ELF-1 (cell line): ENCODE measurements around the gene TRIP6.
A peak's percentile ranks its signal among the peaks of the same experiment; 100 is the strongest.

ENCODE experiments used
- DNase-seq: peaks from one replicate; pipeline ENCODE4 v3.0.0-alpha.2; 2016; ENCODE audit warnings: low read depth, low spot score

TRIP6 gene

DNA sequence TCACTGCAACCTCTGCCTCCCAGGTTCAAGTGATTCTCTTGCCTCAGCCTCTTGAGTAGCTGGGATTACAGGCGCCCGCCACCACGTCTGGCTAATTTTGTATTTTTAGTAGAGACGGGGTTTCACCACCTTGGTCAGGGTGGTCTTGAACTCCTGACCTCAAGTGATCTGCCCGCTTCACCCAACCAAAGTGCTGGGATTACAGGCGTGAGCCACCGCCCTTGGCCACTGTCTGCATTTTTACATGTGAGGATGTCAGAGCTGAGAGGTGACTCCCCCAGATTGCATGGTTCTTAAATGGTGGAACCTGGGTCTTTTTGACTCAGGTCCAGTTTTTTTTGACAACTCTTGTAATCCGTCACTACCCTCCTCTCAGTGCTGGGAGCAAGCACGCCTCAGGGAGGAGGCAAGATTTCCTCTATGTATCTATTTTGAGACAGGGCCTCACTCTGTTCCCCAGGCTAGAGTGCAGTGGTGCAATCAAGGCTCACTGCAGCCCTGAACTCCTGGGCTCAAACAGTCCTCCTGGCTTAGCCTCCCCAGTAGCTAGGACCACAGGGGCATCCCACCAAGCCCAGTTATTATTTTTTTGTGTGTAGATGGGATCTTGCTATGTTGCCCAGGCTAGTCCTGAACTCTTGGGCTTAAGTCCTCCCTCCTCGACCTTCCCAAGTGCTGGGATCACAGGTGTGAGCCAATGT is 6.6 kb downstream of the TRIP6 start:
- no peak for DNase-seq

DNA sequence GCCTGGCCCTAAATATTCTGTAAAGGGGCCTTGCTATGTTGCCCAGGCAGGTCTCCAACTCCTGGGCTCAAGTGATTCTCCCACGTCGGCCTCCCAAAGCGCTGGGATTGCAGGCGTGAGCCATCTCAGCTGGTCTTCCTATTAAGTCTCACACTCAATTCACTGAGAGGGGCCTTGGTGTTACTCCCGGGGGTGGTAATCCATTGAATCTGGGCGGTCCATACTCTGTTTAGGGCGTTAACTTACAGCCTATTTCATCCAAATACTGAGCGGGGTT is 7.1 kb downstream of the TRIP6 start:
- DNase-seq = no peak

DNA sequence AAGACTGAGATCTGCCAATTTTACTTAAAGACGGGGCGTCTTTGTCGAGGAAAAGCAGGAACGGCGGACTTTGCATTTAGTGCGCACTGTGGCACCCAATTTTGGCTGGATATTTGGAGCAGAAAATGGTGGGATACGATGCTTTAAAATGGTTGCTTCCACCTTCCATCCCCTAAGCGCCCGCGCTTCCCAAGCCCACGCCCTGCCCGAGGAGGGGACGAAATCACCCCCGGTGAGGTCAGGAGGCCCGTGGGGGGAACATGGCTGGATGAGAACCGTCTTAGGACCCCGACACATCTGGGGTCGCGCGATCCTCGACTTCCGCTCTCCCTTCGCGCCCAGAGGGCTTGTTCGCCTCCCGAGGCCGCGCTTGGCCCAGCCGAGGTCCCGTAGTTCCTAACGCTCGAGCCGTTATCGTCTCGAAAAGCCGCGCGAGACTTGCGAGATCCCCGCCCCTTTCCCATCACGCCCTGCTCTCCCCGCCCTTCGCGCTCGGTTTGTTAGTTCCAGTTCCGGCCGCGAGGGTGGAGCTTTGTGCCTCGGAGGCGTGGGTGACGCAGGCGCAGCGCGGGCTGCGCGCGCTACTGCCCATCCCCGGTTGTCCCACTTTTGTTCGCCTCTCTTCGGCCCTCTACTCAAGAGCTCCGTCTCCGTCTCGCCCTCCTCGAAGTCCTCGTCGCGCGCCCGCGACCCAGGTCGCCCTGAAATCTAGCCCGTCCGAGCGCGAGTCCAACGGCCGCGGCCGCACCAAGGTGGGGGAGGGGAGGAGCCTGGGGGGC is 7.6 kb downstream of the TRIP6 start, which contains the start of gene SRRT:
SRRT (plus strand) TSS at position 527 of the 779 bp plus-strand sequence. CDS start 488 bp downstream, outside the sequence.
- peak; percentile 98 for DNase-seq

DNA sequence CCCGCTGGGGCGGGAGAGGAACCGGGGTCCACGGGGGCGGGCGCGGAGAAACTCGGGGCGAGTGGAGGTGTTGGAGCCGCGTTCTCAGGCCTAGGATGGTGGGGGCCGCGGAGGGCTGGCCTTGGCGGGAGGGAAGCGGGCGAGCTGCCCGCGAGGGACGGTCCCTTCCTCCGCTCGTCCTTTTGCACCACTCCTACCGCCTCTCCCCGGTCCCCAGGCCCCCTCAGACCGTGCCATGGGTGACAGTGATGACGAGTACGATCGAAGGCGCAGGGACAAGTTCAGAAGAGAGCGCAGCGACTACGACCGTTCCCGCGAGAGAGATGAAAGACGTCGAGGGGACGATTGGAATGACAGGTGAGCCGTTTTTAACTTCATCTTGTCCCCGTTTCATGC is 8.2 kb downstream of the TRIP6 start:
- DNase-seq = no peak

DNA sequence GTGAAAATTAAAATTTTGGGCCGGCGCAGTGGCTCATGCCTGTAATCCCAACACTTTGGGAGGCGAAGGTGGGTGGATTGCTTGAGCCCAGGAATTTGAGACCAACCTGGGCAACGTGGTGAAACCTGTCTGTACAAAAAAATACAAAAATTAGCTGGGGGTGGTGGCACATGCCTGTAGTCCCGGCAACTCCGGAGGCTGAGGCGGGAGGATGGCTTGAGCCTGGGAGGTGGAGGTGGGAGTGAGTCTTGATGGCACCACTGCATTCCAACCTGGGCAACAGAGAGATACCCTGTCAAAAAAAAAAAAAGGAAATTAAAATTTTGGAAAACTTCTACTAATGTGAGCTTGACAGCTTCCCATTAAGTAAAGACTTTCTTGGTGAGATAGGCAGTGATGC is 10.8 kb downstream of the TRIP6 start:
- no peak for DNase-seq

DNA sequence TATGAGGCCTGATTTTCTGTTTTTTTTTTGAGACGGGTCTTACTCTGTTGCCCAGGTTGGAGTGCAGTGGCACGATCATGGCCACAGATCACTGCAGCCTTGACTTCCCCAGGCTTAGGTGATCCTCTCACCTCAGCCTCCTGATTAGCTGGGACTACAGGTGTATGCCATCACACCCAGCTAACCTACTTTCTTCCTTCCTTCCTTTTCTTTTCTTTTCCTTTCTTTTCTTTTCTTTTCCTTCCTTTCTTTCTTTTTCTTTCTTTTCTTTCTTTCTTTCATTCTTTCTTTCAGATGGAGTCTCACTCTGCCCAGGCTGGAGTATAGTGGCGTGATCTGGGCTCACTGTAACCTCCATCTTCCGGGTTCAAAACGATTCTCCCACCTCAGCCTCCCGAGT is 11.5 kb downstream of the TRIP6 start:
- DNase-seq = no peak

DNA sequence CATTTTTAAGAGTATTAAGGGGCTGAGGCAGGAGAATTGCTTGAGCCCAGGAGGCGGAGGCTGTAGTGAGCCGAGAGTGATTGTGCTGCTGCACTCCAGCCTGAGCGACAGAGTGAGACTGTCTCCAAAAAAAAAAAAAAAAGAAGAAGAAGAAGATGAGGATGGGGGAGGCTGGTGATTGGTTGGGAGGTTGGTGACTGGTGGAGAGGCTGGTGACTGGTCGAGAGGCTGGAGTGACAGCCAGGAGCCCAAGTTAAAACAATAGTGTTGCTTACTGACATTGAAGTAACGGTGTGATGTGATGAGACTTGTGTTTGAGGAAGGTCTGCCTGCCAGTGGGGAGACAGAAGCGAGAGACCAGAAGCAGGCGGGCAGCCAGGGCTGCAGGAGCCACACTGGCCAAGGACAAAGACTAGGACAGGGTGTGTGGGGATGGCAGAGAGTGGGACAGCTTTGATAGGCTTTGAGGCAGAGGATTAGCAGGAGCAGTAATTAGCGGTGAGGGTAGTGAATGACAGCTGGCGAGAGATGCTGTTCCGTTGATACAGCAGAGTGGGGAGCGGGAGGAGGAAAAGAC is 12.6 kb downstream of the TRIP6 start:
- no peak for DNase-seq

DNA sequence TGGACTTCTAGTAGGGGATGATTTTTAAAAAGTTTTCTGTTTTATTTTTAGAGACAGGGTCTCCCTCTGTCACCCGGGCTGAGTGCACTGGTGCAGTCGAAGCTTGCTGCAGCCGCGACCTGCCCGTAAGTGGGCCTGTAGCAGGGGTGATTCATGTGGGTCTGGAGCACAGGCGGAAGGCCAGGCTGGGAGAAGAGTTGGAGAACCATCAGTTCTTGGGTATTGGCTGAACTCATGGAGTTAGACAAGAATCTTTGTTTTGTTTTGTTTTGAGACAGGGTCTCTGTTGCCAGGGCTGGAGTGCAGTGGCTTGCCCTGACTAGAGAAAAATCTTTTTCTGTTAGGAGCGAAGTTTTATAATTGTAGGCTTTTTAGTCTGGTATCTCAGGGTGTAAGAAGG is 13.5 kb downstream of the TRIP6 start:
- no peak for DNase-seq

DNA sequence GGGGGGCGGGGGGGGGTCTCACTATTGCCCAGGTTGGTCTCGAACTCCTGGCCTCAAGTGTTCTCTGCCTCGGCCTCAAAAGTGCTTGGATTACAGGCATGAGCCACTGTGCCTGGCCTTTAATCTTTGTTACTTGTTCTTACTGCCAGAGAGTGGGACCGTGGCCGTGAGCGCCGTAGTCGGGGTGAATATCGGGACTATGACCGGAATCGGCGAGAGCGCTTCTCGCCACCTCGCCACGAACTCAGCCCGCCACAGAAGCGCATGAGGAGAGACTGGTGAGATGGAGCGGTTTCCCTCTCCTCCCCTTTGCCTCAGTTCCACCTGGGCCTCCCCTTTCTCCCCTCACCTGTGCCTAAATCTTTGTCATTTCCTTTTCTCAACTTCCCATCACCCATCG is 13.9 kb downstream of the TRIP6 start:
- no peak for DNase-seq

DNA sequence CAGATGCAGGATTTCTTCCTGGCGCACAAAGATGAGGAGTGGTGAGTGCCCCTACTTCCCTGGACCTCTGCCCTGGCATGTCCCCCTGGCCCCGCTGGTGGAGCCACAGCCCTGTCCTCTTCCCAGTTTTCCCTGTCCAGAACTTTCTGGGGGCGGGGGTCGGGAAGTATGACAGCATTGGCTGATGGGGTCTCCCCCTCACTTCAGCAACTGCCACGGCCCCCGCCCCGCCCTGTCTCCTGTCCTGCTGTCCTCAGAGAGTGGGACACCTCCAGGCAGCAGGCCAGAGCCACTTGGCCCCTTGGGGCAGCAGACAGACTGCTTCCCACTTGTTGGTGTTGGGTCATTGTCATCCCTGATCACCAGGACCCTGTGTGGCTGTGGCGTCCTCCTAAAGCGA is 15.0 kb downstream of the TRIP6 start:
- no peak for DNase-seq

DNA sequence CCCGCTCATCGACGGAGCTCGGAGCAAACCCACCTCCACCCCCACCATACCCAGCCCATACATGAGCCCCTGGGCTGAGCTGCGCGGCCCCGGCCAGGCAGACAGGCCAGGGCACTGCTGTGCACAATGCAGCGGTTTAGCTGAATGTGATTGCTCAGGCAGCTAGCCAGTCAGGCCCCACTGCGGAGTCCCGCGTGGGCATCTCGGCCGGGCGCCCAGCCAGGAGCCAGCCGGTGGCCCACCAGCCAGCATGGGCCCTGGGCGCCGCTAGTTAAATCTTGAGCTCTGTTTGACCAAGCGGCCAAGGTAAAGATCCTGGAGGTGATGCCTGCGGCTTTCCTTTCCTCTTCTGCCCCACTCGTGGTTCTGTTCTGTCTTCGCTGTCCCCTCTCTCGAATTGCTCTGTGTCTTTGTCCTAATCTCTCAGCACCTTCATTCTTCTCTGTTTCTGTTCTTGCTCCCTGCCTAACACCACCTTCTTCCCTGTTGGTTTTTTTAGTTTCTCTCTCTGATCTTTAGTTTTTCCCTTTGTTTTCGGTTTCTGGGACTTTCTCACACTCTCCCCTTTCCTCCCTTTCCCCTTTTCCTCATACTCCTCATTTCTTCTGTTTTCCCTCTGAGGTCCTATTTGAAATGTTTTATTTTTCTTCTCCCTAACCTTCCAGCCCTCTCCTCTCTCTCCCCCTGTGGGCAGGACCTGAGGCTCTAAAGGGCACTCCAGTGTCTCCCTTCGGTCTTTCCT is 15.8 kb downstream of the TRIP6 start:
- no peak for DNase-seq

DNA sequence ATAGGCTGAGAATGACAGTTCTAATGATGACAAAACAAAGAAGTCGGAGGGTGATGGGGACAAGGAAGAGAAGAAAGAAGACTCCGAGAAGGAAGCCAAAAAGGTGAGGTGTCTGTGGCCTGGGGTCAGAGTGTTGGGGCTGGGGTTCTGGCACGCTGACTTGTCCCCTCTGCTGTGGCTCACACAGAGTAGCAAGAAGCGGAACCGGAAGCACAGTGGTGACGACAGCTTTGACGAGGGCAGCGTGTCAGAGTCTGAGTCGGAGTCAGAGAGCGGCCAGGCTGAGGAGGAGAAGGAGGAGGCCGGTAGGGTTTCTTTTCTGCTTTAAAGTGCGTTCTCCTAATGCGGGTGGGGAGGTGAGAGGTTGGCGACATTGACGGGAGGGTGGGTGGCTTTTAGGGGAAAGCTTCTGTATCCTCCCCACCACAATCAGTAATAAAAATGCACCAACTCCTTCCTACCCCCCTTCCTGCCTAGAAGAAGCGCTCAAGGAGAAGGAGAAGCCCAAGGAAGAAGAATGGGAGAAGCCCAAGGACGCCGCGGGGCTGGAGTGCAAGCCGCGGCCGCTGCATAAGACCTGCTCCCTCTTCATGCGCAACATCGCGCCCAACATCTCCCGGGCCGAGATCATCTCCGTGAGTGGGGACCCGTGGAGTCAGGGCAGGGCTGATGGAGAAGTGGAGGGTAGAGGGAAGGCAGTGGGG is 17.7 kb downstream of the TRIP6 start:
- no peak for DNase-seq

DNA sequence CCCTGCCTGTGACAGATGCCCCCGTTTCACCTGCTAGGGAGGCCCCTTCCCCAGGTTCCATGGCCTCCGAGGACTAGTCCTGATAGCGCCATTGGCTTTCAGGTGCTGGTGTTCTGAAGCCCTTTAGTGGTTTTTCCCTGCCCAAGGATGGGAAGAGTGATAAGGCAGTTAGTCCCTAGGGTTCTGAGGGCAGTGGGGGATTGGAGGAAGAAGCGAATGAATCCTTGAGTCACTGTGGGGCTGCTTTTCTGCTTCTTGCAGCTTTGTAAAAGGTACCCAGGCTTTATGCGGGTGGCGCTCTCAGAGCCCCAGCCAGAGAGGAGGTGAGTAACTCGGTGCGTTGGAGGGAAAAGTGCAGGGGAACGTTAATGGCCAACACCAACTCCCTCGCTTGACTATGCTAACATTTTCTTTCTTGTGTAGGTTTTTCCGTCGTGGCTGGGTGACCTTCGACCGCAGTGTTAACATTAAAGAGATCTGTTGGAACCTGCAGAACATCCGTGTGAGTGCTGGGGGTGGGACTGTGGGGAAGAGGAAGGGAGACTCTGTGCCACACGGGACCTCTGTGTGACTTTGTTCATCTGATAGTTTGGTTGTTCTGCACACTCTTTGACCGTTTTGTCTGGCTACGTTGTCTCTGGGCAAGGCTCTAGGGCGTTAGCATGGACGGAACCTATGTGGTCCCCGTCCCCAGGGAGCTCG is 18.4 kb downstream of the TRIP6 start:
- DNase-seq = no peak

DNA sequence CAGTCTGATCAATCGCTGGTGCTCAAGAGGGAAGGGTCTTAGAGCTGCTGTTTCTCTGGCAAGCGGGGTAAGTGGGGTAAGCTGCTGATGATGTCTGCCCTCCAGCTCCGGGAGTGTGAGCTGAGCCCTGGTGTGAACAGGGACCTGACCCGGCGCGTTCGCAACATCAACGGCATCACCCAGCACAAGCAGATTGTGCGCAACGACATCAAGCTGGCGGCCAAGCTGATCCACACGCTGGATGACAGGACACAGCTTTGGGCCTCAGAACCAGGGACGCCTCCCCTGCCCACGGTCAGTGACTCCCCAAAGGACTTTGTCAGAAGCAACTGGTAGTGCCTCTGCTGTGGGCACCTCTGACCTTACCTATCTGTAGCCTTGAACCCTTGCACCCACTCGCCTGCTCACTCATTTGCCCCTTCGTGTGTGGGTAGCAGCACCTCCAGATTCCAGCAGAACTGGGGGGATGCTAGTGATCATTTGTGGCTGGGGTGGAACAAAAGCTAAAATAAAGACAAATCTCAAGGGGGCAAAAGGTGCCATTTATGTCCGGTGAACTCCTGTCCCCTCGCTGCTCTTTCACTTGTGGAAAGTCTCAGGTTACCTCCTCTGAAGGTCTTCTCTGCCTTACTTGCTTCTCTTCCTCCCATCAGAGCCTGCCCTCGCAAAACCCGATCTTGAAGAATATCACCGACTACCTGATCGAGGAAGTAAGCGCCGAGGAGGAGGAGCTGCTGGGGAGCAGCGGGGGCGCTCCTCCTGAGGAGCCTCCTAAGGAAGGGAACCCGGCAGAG is 19.2 kb downstream of the TRIP6 start:
- DNase-seq = no peak

DNA sequence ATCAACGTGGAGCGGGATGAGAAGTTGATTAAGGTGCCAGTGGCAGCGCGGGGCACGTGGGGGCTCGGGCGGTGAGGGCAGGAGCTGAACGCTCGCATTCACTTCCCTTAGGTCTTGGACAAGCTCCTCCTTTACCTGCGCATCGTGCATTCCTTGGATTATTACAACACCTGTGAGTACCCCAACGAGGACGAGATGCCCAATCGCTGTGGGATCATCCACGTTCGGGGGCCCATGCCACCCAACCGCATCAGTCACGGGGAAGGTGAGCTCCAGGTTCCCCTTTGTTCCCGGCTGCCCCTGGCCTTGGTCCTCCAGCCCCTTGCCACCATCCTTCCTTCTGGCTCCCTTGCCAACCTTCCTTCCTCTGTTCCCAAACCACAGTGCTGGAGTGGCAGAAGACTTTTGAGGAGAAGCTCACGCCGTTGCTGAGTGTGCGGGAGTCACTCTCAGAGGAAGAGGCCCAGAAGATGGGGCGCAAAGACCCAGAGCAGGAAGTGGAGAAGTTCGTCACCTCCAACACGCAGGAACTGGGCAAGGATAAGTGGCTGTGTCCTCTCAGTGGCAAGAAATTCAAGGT is 19.8 kb downstream of the TRIP6 start:
- no peak for DNase-seq

DNA sequence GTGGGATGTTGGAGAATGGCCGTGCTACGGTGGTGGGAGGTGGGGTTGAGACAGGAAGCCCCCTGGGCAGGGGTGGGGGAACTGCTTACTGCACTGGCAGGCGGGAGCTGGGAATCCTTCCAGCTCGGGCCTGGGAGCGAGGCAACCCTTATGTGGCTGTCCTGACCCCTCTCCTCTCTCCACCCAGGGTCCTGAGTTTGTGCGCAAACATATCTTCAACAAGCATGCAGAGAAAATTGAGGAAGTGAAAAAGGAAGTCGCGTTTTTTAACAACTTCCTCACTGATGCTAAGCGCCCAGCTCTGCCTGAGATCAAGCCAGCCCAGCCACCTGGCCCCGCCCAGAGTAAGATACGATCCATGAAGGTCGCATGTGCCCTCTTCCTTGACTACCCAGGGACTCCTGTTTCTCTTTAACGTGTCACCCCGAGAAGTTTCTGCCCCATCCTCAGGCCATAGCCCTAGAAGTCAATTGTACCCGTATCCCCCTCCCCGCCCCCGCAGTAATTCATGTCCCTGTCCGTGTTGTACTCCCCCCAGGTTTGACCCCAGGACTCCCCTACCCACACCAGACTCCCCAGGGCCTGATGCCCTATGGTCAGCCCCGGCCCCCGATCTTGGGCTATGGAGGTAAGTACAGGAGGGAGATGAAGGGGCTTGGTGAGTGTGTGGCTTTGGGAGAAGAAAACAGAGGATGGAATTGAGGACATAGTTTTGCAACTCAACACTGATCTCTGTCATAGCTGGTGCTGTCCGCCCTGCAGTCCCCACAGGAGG is 20.5 kb downstream of the TRIP6 start:
- no peak for DNase-seq

DNA sequence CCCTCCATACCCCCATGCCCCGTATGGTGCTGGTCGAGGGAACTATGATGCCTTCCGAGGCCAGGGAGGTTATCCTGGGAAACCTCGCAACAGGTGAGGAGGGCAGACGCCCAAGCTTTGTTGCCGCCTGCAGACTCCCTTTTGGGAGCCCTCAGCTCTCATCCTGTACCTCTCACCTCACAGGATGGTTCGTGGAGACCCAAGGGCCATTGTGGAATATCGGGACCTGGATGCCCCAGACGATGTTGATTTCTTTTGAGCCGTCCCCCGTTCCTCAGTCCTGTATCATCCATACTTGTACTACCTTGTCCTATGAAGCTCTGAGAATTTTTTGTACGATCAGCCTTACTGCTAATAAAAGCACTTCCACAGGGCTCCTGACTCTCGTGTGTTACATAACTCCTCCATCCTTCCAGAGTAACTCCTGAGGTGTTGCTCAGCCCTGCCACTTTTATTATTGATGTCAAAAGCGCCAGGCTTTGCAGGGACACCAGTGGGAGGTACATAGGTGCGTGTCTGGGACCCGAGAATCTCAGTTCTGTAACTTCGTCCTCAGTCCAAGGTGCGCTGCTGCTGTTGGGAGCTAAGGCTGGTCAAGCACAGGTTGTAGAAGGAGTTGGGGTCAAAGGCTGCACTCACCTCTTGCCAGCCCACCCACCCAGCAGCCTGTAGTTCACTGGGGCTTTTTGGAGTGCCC is 21.3 kb downstream of the TRIP6 start:
- DNase-seq = no peak

DNA sequence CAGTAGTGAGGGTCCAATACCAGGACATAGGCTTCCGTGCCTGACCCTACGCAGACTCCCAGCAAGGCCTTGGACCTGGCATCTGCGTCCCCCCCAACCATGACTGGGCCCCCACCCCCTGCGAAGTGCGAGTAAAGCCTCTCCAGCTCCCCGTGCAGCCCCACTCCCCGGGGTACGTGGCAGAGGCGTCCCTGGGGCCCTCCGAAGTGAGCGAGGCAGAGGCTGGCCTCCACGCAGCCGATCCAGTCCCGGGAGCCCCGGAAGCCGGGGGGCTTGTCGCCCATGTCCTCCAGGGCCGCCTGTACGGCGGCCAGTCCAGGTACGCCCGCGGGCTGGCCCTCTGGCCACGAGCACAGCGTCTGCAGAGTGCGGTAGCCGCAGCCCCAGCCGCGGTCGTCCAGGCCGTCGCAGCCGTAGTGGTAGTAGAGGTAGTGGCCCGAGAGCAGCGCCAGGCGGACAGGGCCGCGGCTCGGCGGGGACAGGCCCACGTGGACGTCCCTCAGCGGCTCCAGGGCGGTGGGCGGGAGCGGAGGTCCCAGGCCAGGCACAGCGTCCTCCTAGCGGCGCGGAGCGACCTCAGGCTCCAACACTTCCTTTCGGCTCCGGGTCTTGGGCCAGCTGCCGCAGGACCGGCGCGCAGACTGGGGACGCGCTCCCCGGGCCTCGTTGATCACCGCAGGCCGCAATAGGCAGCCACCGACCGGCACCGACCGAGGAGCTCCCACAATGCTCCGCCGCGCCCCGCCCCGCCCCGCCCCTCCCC is 22.0 kb downstream of the TRIP6 start, which contains the start of gene UFSP1:
UFSP1 (minus strand) TSS at position 728 of the 763 bp plus-strand sequence; CDS start at position 284, 444 bp downstream.
- DNase-seq = peak; percentile 86
